AG10803 (cell line): Measurements from ENCODE around the gene CD33.

Source experiments
- DNase-seq: peaks from one replicate; pipeline ENCODE4 v3.0.0; 2010; ENCODE audit warnings: low read depth
- H3K4me3 ChIP-seq: 2 replicates; pipeline ENCODE4 v1.5.1; 2011; ENCODE audit warnings: mild to moderate bottlenecking, low read length, control low read depth
- CTCF ChIP-seq: conservative IDR thresholded peaks from 2 replicates; pipeline ENCODE4 v1.5.1; 2011; ENCODE audit warnings: mild to moderate bottlenecking, low read length, control low read depth, inconsistent platforms

CD33 gene

GRCh38 chr19:51250786-51251467 lies 26.0 kb downstream of the CD33 start, which contains the start of gene SIGLECL1:
TSS of gene SIGLECL1 (plus strand) at chr19:51251080. CDS start at chr19:51264073, 12,993 bp downstream.
- no peak for DNase-seq
- H3K4me3 ChIP-seq, result no peak within 1 kb of the TSS
- no peak for TF ChIP-seq CTCF

GRCh38 chr19:51251468-51251820 lies 26.6 kb downstream of the CD33 start:
- no peak for DNase-seq
- no peak for TF ChIP-seq CTCF
- no peak overlapping the region for H3K4me3 ChIP-seq

GRCh38 chr19:51252306-51253079 lies 27.6 kb downstream of the CD33 start:
- no peak overlapping the region for H3K4me3 ChIP-seq
- DNase-seq, result no peak
- no peak for TF ChIP-seq CTCF

DNA sequence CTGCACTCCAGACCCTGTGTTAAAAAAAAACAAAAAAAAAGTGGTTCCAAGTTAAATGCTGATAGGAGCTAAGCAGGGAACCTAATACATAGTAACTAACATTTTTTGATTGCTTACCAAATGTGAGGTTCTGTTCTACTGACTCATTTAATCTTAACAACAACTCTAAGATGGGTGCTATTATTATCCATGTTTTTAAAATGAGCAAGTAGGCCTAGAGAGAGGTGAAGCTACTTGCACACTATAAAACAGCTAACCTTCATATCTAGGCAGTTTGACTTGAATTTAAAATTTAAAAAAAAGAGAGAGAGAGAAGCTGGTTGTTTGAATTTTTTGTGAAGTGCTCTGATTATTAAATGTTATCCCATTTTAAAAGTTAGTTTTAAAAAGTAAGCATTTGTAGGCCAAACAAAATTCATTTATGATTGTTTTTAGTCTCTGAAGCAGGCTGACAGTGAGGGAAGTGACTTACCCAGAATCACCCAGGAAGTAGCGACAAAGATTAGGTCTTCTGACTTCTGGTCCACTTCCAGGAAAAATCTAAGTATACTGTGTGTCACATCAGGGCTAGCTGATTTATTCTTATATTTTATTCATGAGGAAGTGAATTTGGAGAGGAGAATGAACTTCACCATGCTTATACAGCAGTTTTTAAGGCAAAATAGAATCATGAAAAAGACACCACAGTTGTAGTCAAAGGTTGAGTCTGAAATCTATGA lies 28.4 kb downstream of the CD33 start:
- TF ChIP-seq CTCF, result no peak
- no peak overlapping the region for H3K4me3 ChIP-seq
- no peak for DNase-seq

GRCh38 chr19:51256155-51256625 lies 31.3 kb downstream of the CD33 start:
- no peak for TF ChIP-seq CTCF
- H3K4me3 ChIP-seq, result no peak overlapping the region
- no peak for DNase-seq

DNA sequence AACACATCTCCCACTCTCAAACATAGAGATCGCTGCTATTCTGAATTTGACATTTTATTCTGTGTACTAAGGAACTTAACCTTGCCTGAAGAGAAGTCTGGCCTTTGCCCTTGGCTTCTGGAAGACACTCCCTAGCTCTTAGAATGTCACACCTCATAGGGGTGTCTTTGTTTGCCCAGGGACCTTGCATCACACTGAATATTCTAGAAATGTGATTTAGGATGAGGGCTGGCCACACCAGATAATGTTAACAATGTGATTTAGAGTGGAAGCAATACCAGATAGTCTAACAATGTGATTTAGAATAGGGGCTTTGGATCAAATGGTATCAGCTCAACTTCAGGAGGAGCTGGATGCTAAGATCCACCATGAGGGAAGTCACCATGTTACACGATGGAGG lies 32.6 kb downstream of the CD33 start:
- no peak for DNase-seq
- TF ChIP-seq CTCF, result no peak
- no peak overlapping the region for H3K4me3 ChIP-seq
